Upper lobe of left lung (tissue), 4 donors: ENCODE results near the gene MAP1B.
A peak's percentile ranks its signal among the peaks of the same experiment; 100 is the strongest.

Experiments used
- EP300 ChIP-seq, 4 donors: sonication (generic); formaldehyde crosslinking; IDR thresholded peaks; one replicate each; pipeline ENCODE4 v1.5.1; 2017; ENCODE audit warnings: antibody characterized with exemption in 4 of 4, control low read depth in 2 of 4
- POLR2A ChIP-seq, 4 donors: fragments of 450-650 bp; IDR thresholded peaks; one replicate each; pipeline ENCODE4 v1.5.1; 2016 to 2017; ENCODE audit warnings: antibody characterized with exemption in 4 of 4, mild to moderate bottlenecking in 2 of 4
- POLR2AphosphoS5 ChIP-seq, 2 donors: sonication (generic); formaldehyde crosslinking; IDR thresholded peaks; one replicate each; pipeline ENCODE4 v1.5.1; 2017; ENCODE audit warnings: antibody characterized with exemption in 2 of 2
- TF ChIP-seq, protein P1 (sequence below), 6 experiments: fragments of 450-650 bp in 4 of 6; fragments of 200-600 bp in 2 of 6; sonication (generic) in 2 of 6; IDR thresholded peaks; one replicate each; pipeline ENCODE4 v1.5.1; 2016 to 2019; ENCODE audit warnings: antibody characterized with exemption in 6 of 6

DNA sequence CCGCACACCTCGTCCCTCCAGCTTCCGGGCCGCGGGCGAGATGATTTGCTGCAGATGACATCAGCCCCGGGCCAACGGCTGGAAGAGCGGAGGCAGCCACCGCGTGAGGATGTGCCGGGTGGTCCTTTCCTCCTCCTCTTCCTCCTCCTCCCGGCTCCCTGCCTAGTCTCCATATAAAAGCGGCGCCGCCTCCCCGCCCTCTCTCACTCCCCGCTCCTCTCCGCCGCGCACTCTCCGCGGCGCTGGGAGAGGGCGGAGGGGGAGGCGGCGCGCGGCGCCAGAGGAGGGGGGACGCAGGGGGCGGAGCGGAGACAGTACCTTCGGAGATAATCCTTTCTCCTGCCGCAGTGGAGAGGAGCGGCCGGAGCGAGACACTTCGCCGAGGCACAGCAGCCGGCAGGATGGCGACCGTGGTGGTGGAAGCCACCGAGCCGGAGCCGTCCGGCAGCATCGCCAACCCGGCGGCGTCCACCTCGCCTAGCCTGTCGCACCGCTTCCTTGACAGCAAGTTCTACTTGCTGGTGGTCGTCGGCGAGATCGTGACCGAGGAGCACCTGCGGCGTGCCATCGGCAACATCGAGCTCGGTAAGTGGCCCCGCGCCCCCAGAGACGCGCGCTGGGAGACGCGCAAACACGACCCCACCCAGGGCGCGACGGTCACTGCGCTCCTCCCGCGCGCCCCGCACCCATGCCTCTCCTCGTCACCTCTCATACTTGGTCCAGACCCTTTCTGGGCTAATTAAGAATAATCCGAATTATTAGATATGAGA is at the start of gene MAP1B:
- TF ChIP-seq, protein P1, sequence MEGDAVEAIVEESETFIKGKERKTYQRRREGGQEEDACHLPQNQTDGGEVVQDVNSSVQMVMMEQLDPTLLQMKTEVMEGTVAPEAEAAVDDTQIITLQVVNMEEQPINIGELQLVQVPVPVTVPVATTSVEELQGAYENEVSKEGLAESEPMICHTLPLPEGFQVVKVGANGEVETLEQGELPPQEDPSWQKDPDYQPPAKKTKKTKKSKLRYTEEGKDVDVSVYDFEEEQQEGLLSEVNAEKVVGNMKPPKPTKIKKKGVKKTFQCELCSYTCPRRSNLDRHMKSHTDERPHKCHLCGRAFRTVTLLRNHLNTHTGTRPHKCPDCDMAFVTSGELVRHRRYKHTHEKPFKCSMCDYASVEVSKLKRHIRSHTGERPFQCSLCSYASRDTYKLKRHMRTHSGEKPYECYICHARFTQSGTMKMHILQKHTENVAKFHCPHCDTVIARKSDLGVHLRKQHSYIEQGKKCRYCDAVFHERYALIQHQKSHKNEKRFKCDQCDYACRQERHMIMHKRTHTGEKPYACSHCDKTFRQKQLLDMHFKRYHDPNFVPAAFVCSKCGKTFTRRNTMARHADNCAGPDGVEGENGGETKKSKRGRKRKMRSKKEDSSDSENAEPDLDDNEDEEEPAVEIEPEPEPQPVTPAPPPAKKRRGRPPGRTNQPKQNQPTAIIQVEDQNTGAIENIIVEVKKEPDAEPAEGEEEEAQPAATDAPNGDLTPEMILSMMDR (IDR thresholded peaks at IDR 0.05), result no peak
- TF ChIP-seq EP300 (IDR thresholded peaks at IDR 0.05) (no peak), POLR2A (IDR thresholded peaks at IDR 0.05) (peak in 1 of 4 donors; percentile 11), POLR2AphosphoS5 (IDR thresholded peaks at IDR 0.05) (no peak)
